Medulla oblongata (tissue), 1 donor: ENCODE measurements around the gene WDR83.

Source experiments
- DNase-seq: peaks from one replicate; pipeline ENCODE4 v3.0.0-alpha.2; 2015; ENCODE audit errors: extremely low spot score

Gene WDR83

GRCh38 chr19:12715102-12715501 is 48.5 kb downstream of the WDR83 start:
- no peak for DNase-seq

GRCh38 chr19:12715929-12716328 is 49.3 kb downstream of the WDR83 start:
- DNase-seq = no peak

GRCh38 chr19:12720296-12720695 is 53.7 kb downstream of the WDR83 start:
- no peak for DNase-seq

GRCh38 chr19:12720851-12721655 is 54.4 kb downstream of the WDR83 start:
- DNase-seq = no peak

GRCh38 chr19:12721656-12722565 is 55.3 kb downstream of the WDR83 start:
- DNase-seq = peak; percentile 35

GRCh38 chr19:12722566-12723380 is 56.2 kb downstream of the WDR83 start:
- DNase-seq = peak; percentile 100

GRCh38 chr19:12723381-12723640 is 56.7 kb downstream of the WDR83 start:
- no peak for DNase-seq

GRCh38 chr19:12723641-12724426 is 57.2 kb downstream of the WDR83 start, which contains the start of gene TNPO2:
TNPO2 (minus strand) TSS chr19:12723932; CDS start chr19:12720977, 2,955 bp downstream.
- DNase-seq = peak; percentile 54
